GM12892 (cell line): Measurements from ENCODE around the gene PPP1R3G.

Source experiments
- POLR2A ChIP-seq: IDR thresholded peaks from 2 replicates; pipeline ENCODE4 v1.6.1; 2011; ENCODE audit warnings: low read depth, low read length, control low read depth
- POLR2AphosphoS5 ChIP-seq: IDR thresholded peaks from 2 replicates; pipeline ENCODE4 v1.6.1; 2011; ENCODE audit warnings: low read depth, low read length, control low read depth
- TAF1 ChIP-seq: IDR thresholded peaks from 2 replicates; pipeline ENCODE4 v1.6.1; 2011; ENCODE audit warnings: low read depth, mild to moderate bottlenecking, control low read depth, low read length, borderline replicate concordance

- no peak for TF ChIP-seq POLR2A
- no peak for TF ChIP-seq POLR2AphosphoS5
- no peak for TF ChIP-seq TAF1
These were observed 43.2 kb downstream of the PPP1R3G start for GRCh38 chr6:5128351-5128750.
